ENCODE measurements around the gene TGFBR2.

The TGFBR2 gene

GRCh38 chr3:30657914-30658313 lies 51.5 kb downstream of the TGFBR2 start:
- Histone ChIP-seq H3K27me3 (ENCODE audit: control insufficient read depth, insufficient read depth, low read length) (no peaks in the 10 kb centered on the region), H3K9me3 (ENCODE audit: control insufficient read depth, insufficient read depth, low read length) (no peaks in the 10 kb centered on the region), H3K4me3 (ENCODE audit: low read length) (no peak overlapping the region), H3K27ac (ENCODE audit: low read length) (no peak overlapping the region), H3K36me3 (ENCODE audit: control insufficient read depth, insufficient read depth, low read length) (no peaks in the 10 kb centered on the region; the same call in 1 of the 2 replicates), H3K4me1 (ENCODE audit: control insufficient read depth, insufficient read depth, low read length) (0 out of 2 replicates have a peak, but pooled peaks cover 2% of the 10 kb centered on the region)
- WGBS (ENCODE audit: insufficient coverage, insufficient read length) = no CpG with 5 or more reads among the region's 3 CpGs
- DNase-seq (ENCODE audit: low read depth, low spot score) = no peak

- no peaks in the 10 kb centered on the region; the same call in 1 of the 2 replicates for H3K36me3 ChIP-seq (ENCODE audit: control insufficient read depth, insufficient read depth, low read length)
Observed at GRCh38 chr3:30658328-30659052, 52.1 kb downstream of the TGFBR2 start.

GRCh38 chr3:30659270-30660130 lies 53.1 kb downstream of the TGFBR2 start:
- Histone ChIP-seq H3K4me3 (ENCODE audit: low read length) (no peak overlapping the region), H3K27ac (ENCODE audit: low read length) (no peak overlapping the region), H3K36me3 (ENCODE audit: control insufficient read depth, insufficient read depth, low read length) (no peaks in the 10 kb centered on the region; the same call in 1 of the 2 replicates), H3K4me1 (ENCODE audit: control insufficient read depth, insufficient read depth, low read length) (peaks cover 3% of the 10 kb centered on the region; the same call in 1 of the 2 replicates), H3K9me3 (ENCODE audit: control insufficient read depth, insufficient read depth, low read length) (no peaks in the 10 kb centered on the region), H3K27me3 (ENCODE audit: control insufficient read depth, insufficient read depth, low read length) (no peaks in the 10 kb centered on the region)
- no peak for DNase-seq (ENCODE audit: low read depth, low spot score)
- WGBS (ENCODE audit: insufficient coverage, insufficient read length) = no CpG with 5 or more reads among the region's 7 CpGs

More at GRCh38 chr3:30658328-30659052, 52.1 kb downstream of the TGFBR2 start:
- no peaks in the 10 kb centered on the region for H3K9me3 ChIP-seq (ENCODE audit: control insufficient read depth, insufficient read depth, low read length)
- no CpG with 5 or more reads among the region's 9 CpGs for WGBS (ENCODE audit: insufficient coverage, insufficient read length)
- no peak for DNase-seq (ENCODE audit: low read depth, low spot score)
- no peak overlapping the region for H3K27ac ChIP-seq (ENCODE audit: low read length)
- no peak overlapping the region for H3K4me3 ChIP-seq (ENCODE audit: low read length)
- 0 out of 2 replicates have a peak, but pooled peaks cover 2% of the 10 kb centered on the region for H3K4me1 ChIP-seq (ENCODE audit: control insufficient read depth, insufficient read depth, low read length)
- no peaks in the 10 kb centered on the region for H3K27me3 ChIP-seq (ENCODE audit: control insufficient read depth, insufficient read depth, low read length)

GRCh38 chr3:30660136-30660535 lies 53.7 kb downstream of the TGFBR2 start:
- H3K9me3 ChIP-seq (ENCODE audit: control insufficient read depth, insufficient read depth, low read length) = no peaks in the 10 kb centered on the region
- no peaks in the 10 kb centered on the region for H3K27me3 ChIP-seq (ENCODE audit: control insufficient read depth, insufficient read depth, low read length)
- no CpG with 5 or more reads among the region's 3 CpGs for WGBS (ENCODE audit: insufficient coverage, insufficient read length)
- no peak overlapping the region for H3K4me3 ChIP-seq (ENCODE audit: low read length)
- H3K36me3 ChIP-seq (ENCODE audit: control insufficient read depth, insufficient read depth, low read length) = no peaks in the 10 kb centered on the region
- peaks cover 3% of the 10 kb centered on the region for H3K4me1 ChIP-seq (ENCODE audit: control insufficient read depth, insufficient read depth, low read length)
- no peak for DNase-seq (ENCODE audit: low read depth, low spot score)
- no peak overlapping the region for H3K27ac ChIP-seq (ENCODE audit: low read length)

- no peak overlapping the region for H3K4me3 ChIP-seq (ENCODE audit: low read length)
- WGBS (ENCODE audit: insufficient coverage, insufficient read length) = no CpG with 5 or more reads among the region's 3 CpGs
- no peaks in the 10 kb centered on the region for H3K36me3 ChIP-seq (ENCODE audit: control insufficient read depth, insufficient read depth, low read length)
- H3K9me3 ChIP-seq (ENCODE audit: control insufficient read depth, insufficient read depth, low read length) = no peaks in the 10 kb centered on the region
- H3K4me1 ChIP-seq (ENCODE audit: control insufficient read depth, insufficient read depth, low read length) = peaks cover 5% of the 10 kb centered on the region
- no peak for DNase-seq (ENCODE audit: low read depth, low spot score)
- H3K27me3 ChIP-seq (ENCODE audit: control insufficient read depth, insufficient read depth, low read length) = no peaks in the 10 kb centered on the region
- no peak overlapping the region for H3K27ac ChIP-seq (ENCODE audit: low read length)
Observed at GRCh38 chr3:30660656-30661055, 54.3 kb downstream of the TGFBR2 start.

GRCh38 chr3:30661098-30661873 lies 54.9 kb downstream of the TGFBR2 start:
- Histone ChIP-seq H3K4me1 (ENCODE audit: control insufficient read depth, insufficient read depth, low read length) (peaks cover 5% of the 10 kb centered on the region), H3K36me3 (ENCODE audit: control insufficient read depth, insufficient read depth, low read length) (no peaks in the 10 kb centered on the region), H3K27ac (ENCODE audit: low read length) (no peak overlapping the region), H3K9me3 (ENCODE audit: control insufficient read depth, insufficient read depth, low read length) (no peaks in the 10 kb centered on the region), H3K27me3 (ENCODE audit: control insufficient read depth, insufficient read depth, low read length) (no peaks in the 10 kb centered on the region), H3K4me3 (ENCODE audit: low read length) (no peak overlapping the region)
- DNase-seq (ENCODE audit: low read depth, low spot score) = no peak
- WGBS (ENCODE audit: insufficient coverage, insufficient read length) = no CpG with 5 or more reads among the region's 2 CpGs

GRCh38 chr3:30662836-30663235 lies 56.4 kb downstream of the TGFBR2 start:
- Histone ChIP-seq H3K4me1 (ENCODE audit: control insufficient read depth, insufficient read depth, low read length) (peaks cover 5% of the 10 kb centered on the region), H3K36me3 (ENCODE audit: control insufficient read depth, insufficient read depth, low read length) (no peaks in the 10 kb centered on the region), H3K27me3 (ENCODE audit: control insufficient read depth, insufficient read depth, low read length) (no peaks in the 10 kb centered on the region), H3K27ac (ENCODE audit: low read length) (no peak overlapping the region), H3K4me3 (ENCODE audit: low read length) (no peak overlapping the region), H3K9me3 (ENCODE audit: control insufficient read depth, insufficient read depth, low read length) (no peaks in the 10 kb centered on the region)
- WGBS (ENCODE audit: insufficient coverage, insufficient read length) = no CpG with 5 or more reads among the region's 3 CpGs
- DNase-seq (ENCODE audit: low read depth, low spot score) = no peak

- Histone ChIP-seq H3K36me3 (ENCODE audit: control insufficient read depth, insufficient read depth, low read length) (no peaks in the 10 kb centered on the region), H3K4me3 (ENCODE audit: low read length) (no peak overlapping the region), H3K9me3 (ENCODE audit: control insufficient read depth, insufficient read depth, low read length) (no peaks in the 10 kb centered on the region), H3K27me3 (ENCODE audit: control insufficient read depth, insufficient read depth, low read length) (no peaks in the 10 kb centered on the region), H3K4me1 (ENCODE audit: control insufficient read depth, insufficient read depth, low read length) (peaks cover 5% of the 10 kb centered on the region), H3K27ac (ENCODE audit: low read length) (no peak overlapping the region)
- no peak for DNase-seq (ENCODE audit: low read depth, low spot score)
- no CpG with 5 or more reads among the region's 4 CpGs for WGBS (ENCODE audit: insufficient coverage, insufficient read length)
Observed at GRCh38 chr3:30663533-30664241, 57.3 kb downstream of the TGFBR2 start.

GRCh38 chr3:30664459-30664858 lies 58.1 kb downstream of the TGFBR2 start:
- Histone ChIP-seq H3K4me3 (ENCODE audit: low read length) (no peak overlapping the region), H3K9me3 (ENCODE audit: control insufficient read depth, insufficient read depth, low read length) (no peaks in the 10 kb centered on the region), H3K27me3 (ENCODE audit: control insufficient read depth, insufficient read depth, low read length) (no peaks in the 10 kb centered on the region), H3K36me3 (ENCODE audit: control insufficient read depth, insufficient read depth, low read length) (no peaks in the 10 kb centered on the region), H3K4me1 (ENCODE audit: control insufficient read depth, insufficient read depth, low read length) (peaks cover 5% of the 10 kb centered on the region), H3K27ac (ENCODE audit: low read length) (no peak overlapping the region)
- WGBS (ENCODE audit: insufficient coverage, insufficient read length) = no CpG with 5 or more reads among the region's 8 CpGs
- DNase-seq (ENCODE audit: low read depth, low spot score) = no peak

Data from iPS DF 6.9 (cell line).